Sigmoid colon (tissue), 4 donors: Measurements from ENCODE around the gene TKTL1.
"Not testable (repeated sequence)": the region's sequence is repeated elsewhere in the genome, so short reads cannot be mapped to it uniquely, and the experiment has no call there.

Experiments used
- CTCF ChIP-seq, 4 experiments: fragments of 450-650 bp in 3 of 4; fragments of 200-600 bp in 1 of 4; IDR thresholded peaks; one replicate each; pipeline ENCODE4 v1.5.1; 2016 to 2019; ENCODE audit warnings: antibody characterized with exemption in 4 of 4, mild to moderate bottlenecking in 3 of 4, moderate library complexity in 2 of 4
- POLR2AphosphoS5 ChIP-seq, 4 donors: sonication (generic); formaldehyde crosslinking; IDR thresholded peaks; one replicate each; pipeline ENCODE4 v1.6.1; 2017; ENCODE audit warnings: antibody characterized with exemption in 4 of 4

GRCh38 chrX:154247377-154248045, 48.1 kb upstream of the TKTL1 start:
- not testable (repeated sequence) for TF ChIP-seq POLR2AphosphoS5, CTCF (IDR thresholded peaks at IDR 0.05)
